CD4-positive, CD25-positive, alpha-beta regulatory T cell (primary cell): ENCODE data around the gene VN1R4. TPM values are rescaled to one million over a fixed set of nuclear protein-coding genes. Genes with fewer than 3 reads are reported as not detected.
"Not testable (repeated sequence)": the region's sequence is repeated elsewhere in the genome, so short reads cannot be mapped to it uniquely, and the experiment has no call there.

ENCODE experiments used
- ATAC-seq, 2 donors: fragments of 150-1000 bp; cut with Tn5 transposase; one replicate each; pipeline ENCODE4 v1.10.0; 2021; ENCODE audit warnings: low read depth in 2 of 2, moderate number of reproducible peaks in 2 of 2, moderate library complexity in 1 of 2
- DNase-seq, 3 donors: peaks; one replicate each; pipeline versions ENCODE4 v3.0.0 to v3.0.0-alpha.2; 2012 to 2022; ENCODE audit warnings: mixed read lengths in 1 of 3
- H3K27ac ChIP-seq: one replicate; pipeline ENCODE4 v1.7.0; 2013; ENCODE audit warnings: mild to moderate bottlenecking, low read length; ENCODE audit not compliant: insufficient read depth, poor library complexity, severe bottlenecking
- H3K27me3 ChIP-seq: one replicate; pipeline ENCODE4 v1.7.0; 2013; ENCODE audit warnings: low read length; ENCODE audit not compliant: control insufficient read depth, insufficient read depth
- H3K36me3 ChIP-seq: one replicate; pipeline ENCODE4 v1.7.0; 2013; ENCODE audit warnings: mild to moderate bottlenecking, low read length, moderate library complexity; ENCODE audit not compliant: control insufficient read depth, insufficient read depth
- H3K4me1 ChIP-seq: 2 replicates; pipeline ENCODE4 v1.7.0; 2013; ENCODE audit warnings: mild to moderate bottlenecking, low read length; ENCODE audit not compliant: insufficient read depth, control insufficient read depth, poor library complexity, severe bottlenecking
- H3K4me3 ChIP-seq: one replicate; pipeline ENCODE4 v1.7.0; 2013; ENCODE audit warnings: low read depth, mild to moderate bottlenecking, low read length, moderate library complexity
- H3K9me3 ChIP-seq, 2 experiments: 1 replicate in 1 of 2; 2 replicates in 1 of 2; pipeline ENCODE4 v1.7.0; 2013; ENCODE audit warnings: low read length in 2 of 2, mild to moderate bottlenecking in 1 of 2, moderate library complexity in 1 of 2; ENCODE audit not compliant: control insufficient read depth in 2 of 2
- H3K27ac Mint-ChIP-seq, 3 donors: one replicate each; pipeline ENCODE4 v1.8.0; 2020 to 2022; ENCODE audit warnings: mild to moderate bottlenecking in 3 of 3, mixed read lengths in 3 of 3, moderate library complexity in 2 of 3
- H3K27me3 Mint-ChIP-seq: one replicate; pipeline ENCODE4 v1.8.0; 2022; ENCODE audit warnings: mild to moderate bottlenecking, mixed read lengths
- H3K36me3 Mint-ChIP-seq: one replicate; pipeline ENCODE4 v1.8.0; 2020; ENCODE audit warnings: mixed read lengths
- H3K4me1 Mint-ChIP-seq, 4 donors: one replicate each; pipeline ENCODE4 v1.8.0; 2020 to 2022; ENCODE audit warnings: mixed read lengths in 4 of 4, mild to moderate bottlenecking in 1 of 4
- H3K4me3 Mint-ChIP-seq, 4 donors: one replicate each; pipeline ENCODE4 v1.8.0; 2020 to 2022; ENCODE audit warnings: mild to moderate bottlenecking in 4 of 4, mixed read lengths in 4 of 4, moderate library complexity in 3 of 4
- H3K9me3 Mint-ChIP-seq, 7 donors: one replicate each; pipeline ENCODE4 v1.8.0; 2020 to 2022; ENCODE audit warnings: mixed read lengths in 7 of 7, mild to moderate bottlenecking in 3 of 7, moderate library complexity in 2 of 7
- polyA plus RNA-seq, 4 donors: library from polyadenylated mRNA; unstranded; fragments of 300-500 nt; fragmentation: Illumina TruSeq; gene quantifications; one replicate each; pipeline ENCODE4 v1.2.3, GENCODE V29; 2021
- total RNA-seq: library from RNA; stranded (reverse); gene quantifications from one replicate; pipeline ENCODE4 v1.2.3, GENCODE V29; 2022

Gene VN1R4
- not detected for total RNA-seq
- not detected for polyA plus RNA-seq

GRCh38 chr19:53267623-53268022 lies at the start of gene VN1R4:
VN1R4 (minus strand) TSS chr19:53267723; CDS start chr19:53267665, 58 bp downstream.
- H3K27me3 Mint-ChIP-seq, H3K4me1 Mint-ChIP-seq, H3K27ac ChIP-seq, DNase-seq, H3K4me3 Mint-ChIP-seq, H3K27ac Mint-ChIP-seq, H3K27me3 ChIP-seq, ATAC-seq, H3K4me3 ChIP-seq, H3K36me3 ChIP-seq, H3K4me1 ChIP-seq: not testable (repeated sequence)
- H3K9me3 ChIP-seq = peaks cover 10 to 19% of the 10 kb centered on the region in 2 experiments
- Mint-ChIP-seq H3K9me3 (peaks cover 4 to 58% (median 19%) of the 10 kb centered on the region in 7 donors), H3K36me3 (peaks cover 11% of the 10 kb centered on the region)

- ATAC-seq (no peak), DNase-seq (no peak)
- H3K4me3 ChIP-seq = no peak overlapping the region
- H3K27me3 Mint-ChIP-seq = no peaks in the 10 kb centered on the region
- no peaks in the 10 kb centered on the region for H3K27me3 ChIP-seq
- no peaks in the 10 kb centered on the region for H3K36me3 ChIP-seq
- H3K4me1 ChIP-seq = no peaks in the 10 kb centered on the region
- H3K27ac Mint-ChIP-seq = no peak overlapping the region
- H3K27ac ChIP-seq = no peak overlapping the region
- no peaks in the 10 kb centered on the region for H3K36me3 Mint-ChIP-seq
- peaks cover 6 to 33% (median 17%) of the 10 kb centered on the region in 7 donors for H3K9me3 Mint-ChIP-seq
- H3K4me1 Mint-ChIP-seq = no peaks in the 10 kb centered on the region
- H3K9me3 ChIP-seq = peaks cover 8 to 28% of the 10 kb centered on the region in 2 experiments
- no peak overlapping the region for H3K4me3 Mint-ChIP-seq
Observed at GRCh38 chr19:53311897-53312296, 44.4 kb upstream of the VN1R4 start.

GRCh38 chr19:53311044-53311443 lies 43.5 kb upstream of the VN1R4 start:
- DNase-seq = no peak
- no peaks in the 10 kb centered on the region for H3K4me1 ChIP-seq
- Mint-ChIP-seq H3K36me3 (no peaks in the 10 kb centered on the region), H3K27me3 (no peaks in the 10 kb centered on the region), H3K27ac (no peak overlapping the region), H3K4me3 (no peak overlapping the region), H3K4me1 (no peaks in the 10 kb centered on the region), H3K9me3 (peaks cover 6 to 34% (median 17%) of the 10 kb centered on the region in 7 donors)
- peaks cover 7 to 33% of the 10 kb centered on the region in 2 experiments for H3K9me3 ChIP-seq
- H3K4me3 ChIP-seq = no peak overlapping the region
- no peak for ATAC-seq
- no peak overlapping the region for H3K27ac ChIP-seq
- H3K36me3 ChIP-seq = no peaks in the 10 kb centered on the region
- H3K27me3 ChIP-seq = no peaks in the 10 kb centered on the region

- H3K36me3 ChIP-seq = no peaks in the 10 kb centered on the region
- Mint-ChIP-seq H3K36me3 (no peaks in the 10 kb centered on the region), H3K9me3 (peaks cover 1 to 45% (median 13%) of the 10 kb centered on the region in 7 donors), H3K27ac (no peak overlapping the region), H3K4me1 (no peaks in the 10 kb centered on the region), H3K27me3 (no peaks in the 10 kb centered on the region), H3K4me3 (no peak overlapping the region)
- H3K4me1 ChIP-seq = no peaks in the 10 kb centered on the region
- no peak overlapping the region for H3K27ac ChIP-seq
- ATAC-seq (no peak), DNase-seq (no peak)
- no peaks in the 10 kb centered on the region for H3K27me3 ChIP-seq
- H3K9me3 ChIP-seq = peaks cover 15 to 33% of the 10 kb centered on the region in 2 experiments
- H3K4me3 ChIP-seq = no peak overlapping the region
Observed at GRCh38 chr19:53308339-53308811, 40.9 kb upstream of the VN1R4 start.

GRCh38 chr19:53301341-53301740 lies 33.8 kb upstream of the VN1R4 start:
- H3K36me3 ChIP-seq, H3K27ac ChIP-seq, H3K27me3 Mint-ChIP-seq, H3K27ac Mint-ChIP-seq, H3K4me3 ChIP-seq, H3K4me1 Mint-ChIP-seq, H3K4me3 Mint-ChIP-seq, H3K27me3 ChIP-seq, H3K4me1 ChIP-seq, H3K36me3 Mint-ChIP-seq, DNase-seq, ATAC-seq: not testable (repeated sequence)
- peaks cover 0 to 26% (median 3%) of the 10 kb centered on the region in 7 donors for H3K9me3 Mint-ChIP-seq
- H3K9me3 ChIP-seq = peaks cover 4 to 13% of the 10 kb centered on the region in 2 experiments

GRCh38 chr19:53294786-53295441 lies 27.4 kb upstream of the VN1R4 start:
- no peaks in the 10 kb centered on the region for H3K36me3 ChIP-seq
- no peak overlapping the region for H3K27ac ChIP-seq
- H3K27me3 Mint-ChIP-seq = no peaks in the 10 kb centered on the region
- H3K4me3 Mint-ChIP-seq = no peak overlapping the region
- H3K36me3 Mint-ChIP-seq = no peaks in the 10 kb centered on the region
- no peak for DNase-seq
- ATAC-seq = no peak
- H3K9me3 ChIP-seq = peaks cover 27 to 52% of the 10 kb centered on the region in 2 experiments
- no peaks in the 10 kb centered on the region for H3K4me1 Mint-ChIP-seq
- no peak overlapping the region for H3K4me3 ChIP-seq
- H3K4me1 ChIP-seq = no peaks in the 10 kb centered on the region
- H3K27ac Mint-ChIP-seq = no peak overlapping the region
- peaks cover 0 to 43% (median 23%) of the 10 kb centered on the region in 7 donors for H3K9me3 Mint-ChIP-seq
- H3K27me3 ChIP-seq = no peaks in the 10 kb centered on the region

GRCh38 chr19:53290758-53291549 lies 23.4 kb upstream of the VN1R4 start:
- no peak overlapping the region for H3K4me3 ChIP-seq
- no peaks in the 10 kb centered on the region for H3K27me3 ChIP-seq
- Mint-ChIP-seq H3K4me3 (no peak overlapping the region), H3K4me1 (no peaks in the 10 kb centered on the region), H3K27ac (no peak overlapping the region), H3K36me3 (no peaks in the 10 kb centered on the region), H3K27me3 (no peaks in the 10 kb centered on the region), H3K9me3 (peaks cover 0 to 38% (median 22%) of the 10 kb centered on the region in 7 donors)
- H3K27ac ChIP-seq = no peak overlapping the region
- H3K4me1 ChIP-seq = no peaks in the 10 kb centered on the region
- DNase-seq = no peak
- H3K36me3 ChIP-seq = no peaks in the 10 kb centered on the region
- no peak for ATAC-seq
- peaks cover 23 to 48% of the 10 kb centered on the region in 2 experiments for H3K9me3 ChIP-seq
